Nucleus accumbens (tissue), 56 donors: Measurements from ENCODE around the gene LRBA.
"Not testable (repeated sequence)": the region's sequence is repeated elsewhere in the genome, so short reads cannot be mapped to it uniquely, and the experiment has no call there.

Experiments used
- DNase-seq, 56 donors: peaks; one replicate each; lab custom pipeline; 2025; lab: John Stamatoyannopoulos, UW

Gene LRBA

DNA sequence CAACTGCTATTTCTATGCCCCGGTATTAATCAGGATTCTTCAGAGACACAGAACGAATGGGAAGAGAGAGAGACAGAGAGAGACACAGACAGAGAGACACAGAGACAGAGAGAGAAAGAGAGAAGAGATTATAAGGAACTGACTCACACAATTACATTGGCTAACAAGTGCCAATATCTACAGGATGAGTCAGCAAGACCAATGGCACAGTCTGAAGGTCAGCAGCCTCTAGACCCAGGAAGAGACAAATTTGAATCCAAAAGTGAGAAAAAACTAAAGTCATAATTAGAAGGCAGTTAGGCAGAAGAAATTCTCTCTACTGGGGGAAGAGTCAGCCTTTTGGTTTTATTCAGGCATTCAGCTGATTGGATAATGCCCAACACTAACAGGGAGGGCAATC is 245.8 kb downstream of the LRBA start:
- no peak for DNase-seq

DNA sequence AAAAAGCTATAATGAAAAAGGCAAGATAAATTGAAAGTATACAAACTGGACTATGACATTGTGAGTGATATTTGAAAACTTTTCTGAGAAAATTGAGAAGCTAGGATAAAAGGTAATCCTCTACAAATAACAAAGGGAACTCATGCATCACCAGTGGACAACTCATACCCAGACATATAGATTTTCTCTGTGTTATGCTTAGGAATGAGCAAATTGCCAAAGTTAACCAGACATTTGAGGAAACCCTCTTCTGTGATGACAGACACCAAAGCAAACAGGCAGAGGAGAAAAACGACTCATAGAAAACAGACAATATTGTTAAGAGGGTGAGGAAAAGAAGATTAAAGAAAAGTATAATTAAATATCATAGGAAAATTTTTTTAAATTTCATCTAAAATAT is 246.6 kb downstream of the LRBA start:
- no peak for DNase-seq

DNA sequence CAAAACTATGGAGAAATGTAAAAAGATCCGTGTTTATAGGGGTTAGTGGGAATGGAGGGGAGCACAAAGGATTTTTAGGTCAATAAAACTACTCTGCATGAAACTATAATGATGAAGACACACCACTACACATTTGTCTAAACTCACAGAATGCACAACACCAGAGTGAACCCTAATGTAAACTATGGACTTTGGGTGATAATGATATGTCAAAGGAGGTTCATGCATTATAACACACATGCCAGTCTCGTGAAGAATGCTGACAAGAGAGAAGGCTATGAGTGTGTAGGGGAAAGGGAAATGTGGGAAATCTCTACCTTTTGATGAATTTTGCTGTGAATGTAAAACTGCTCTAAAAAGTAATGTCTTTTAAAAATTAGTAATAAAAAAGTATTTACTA is 249.9 kb downstream of the LRBA start:
- DNase-seq = no peak

GRCh38 chr4:150751648-150752047 is 263.4 kb downstream of the LRBA start:
- no peak for DNase-seq

GRCh38 chr4:150750824-150751223 is 264.3 kb downstream of the LRBA start:
- DNase-seq = no peak

DNA sequence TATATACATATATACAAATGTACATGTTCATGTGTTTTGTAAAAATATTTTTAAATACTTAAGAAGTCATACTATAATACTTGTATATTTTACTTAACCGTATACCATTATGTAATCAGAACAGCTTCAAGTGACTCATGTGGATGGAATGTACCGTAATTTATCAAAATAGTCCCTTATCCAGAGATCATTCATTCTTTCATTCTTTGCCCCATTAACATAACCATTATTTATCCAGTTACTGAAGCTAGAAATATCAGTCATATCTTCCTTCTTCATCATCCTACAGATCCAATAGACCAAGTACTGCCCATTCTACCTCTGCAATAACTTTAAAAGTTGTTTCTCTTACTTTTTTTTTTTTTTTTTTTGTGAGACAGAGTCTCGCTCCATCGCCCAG is 268.9 kb downstream of the LRBA start:
- no peak for DNase-seq

GRCh38 chr4:150744570-150744969 is 270.5 kb downstream of the LRBA start:
- no peak for DNase-seq

- no peak for DNase-seq
Observed at GRCh38 chr4:150743564-150744342, 271.3 kb downstream of the LRBA start.

DNA sequence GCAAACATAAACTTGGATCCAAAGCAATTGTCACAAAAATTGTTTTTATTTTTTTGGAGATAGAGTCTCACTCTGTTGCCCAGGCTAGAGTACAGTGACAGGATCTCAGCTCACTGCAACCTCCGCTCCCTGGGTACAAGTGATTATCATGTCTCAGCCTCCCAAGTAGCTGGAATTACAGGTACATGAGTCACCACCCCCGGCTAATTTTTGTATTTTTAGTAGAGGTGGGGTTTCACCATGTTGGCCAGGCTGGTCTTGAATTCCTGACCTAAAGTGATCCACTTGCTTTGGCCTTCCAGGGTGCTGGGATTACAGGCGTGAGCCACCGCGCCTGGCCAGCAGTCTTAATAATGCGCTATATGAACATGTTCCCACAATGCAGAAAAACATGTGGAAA is 272.2 kb downstream of the LRBA start:
- DNase-seq = not testable (repeated sequence)

GRCh38 chr4:150739591-150739990 is 275.5 kb downstream of the LRBA start:
- DNase-seq = no peak

GRCh38 chr4:150725957-150726523 is 289.0 kb downstream of the LRBA start:
- DNase-seq = no peak

DNA sequence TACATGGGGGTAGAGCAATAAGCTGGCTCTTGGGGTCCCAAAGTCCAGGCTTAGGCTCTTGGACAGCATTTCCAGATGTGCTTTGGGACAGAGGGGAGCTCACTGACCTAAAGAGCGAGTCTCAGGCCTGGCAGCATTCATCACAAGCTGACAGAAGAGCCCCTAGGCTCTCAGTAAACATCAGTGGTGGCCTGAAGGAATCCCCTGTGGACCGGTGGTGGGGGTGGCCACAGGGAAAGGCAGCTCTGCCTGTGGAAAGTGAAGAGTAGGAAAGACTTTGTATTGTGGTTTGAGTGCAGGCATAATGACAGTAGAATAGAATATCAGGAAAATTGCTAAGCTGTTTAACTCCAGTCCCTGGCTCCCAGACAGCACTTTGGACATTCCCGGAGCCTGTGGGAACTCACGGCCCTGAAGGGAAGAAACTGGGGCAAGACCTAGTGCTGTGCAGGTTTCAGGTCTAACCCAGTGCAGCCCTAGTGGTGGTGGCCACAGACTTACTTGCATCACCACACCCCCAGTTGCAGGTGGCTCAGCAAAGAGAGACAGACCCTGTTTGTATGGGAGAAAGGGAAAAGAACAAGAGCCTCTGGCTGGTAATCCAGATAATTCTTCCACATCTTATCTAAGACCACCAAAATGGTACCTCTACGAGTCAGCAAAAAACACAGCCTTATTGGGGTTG is 291.2 kb downstream of the LRBA start:
- DNase-seq = no peak

DNA sequence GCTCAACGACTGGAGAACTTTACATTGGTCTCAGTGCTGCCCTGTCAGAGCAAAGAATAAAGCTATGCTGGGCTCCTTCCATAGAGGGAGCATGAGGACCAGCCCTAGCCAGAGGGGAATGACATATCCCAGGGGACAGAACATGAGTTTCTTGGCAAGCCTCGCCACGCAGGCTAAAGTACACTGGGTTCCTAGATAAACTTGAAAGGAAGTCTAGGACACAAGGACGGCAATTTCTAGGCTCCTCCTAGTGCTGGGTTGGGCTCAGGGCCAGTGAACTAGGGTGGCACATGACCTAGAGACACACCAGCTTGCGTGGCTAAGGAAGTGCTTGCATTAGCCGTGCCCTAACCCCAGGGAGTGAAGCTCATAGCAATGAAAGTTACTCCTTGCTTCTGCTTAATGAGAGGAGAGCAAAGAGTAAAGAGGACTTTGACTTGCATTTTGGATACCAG is 292.1 kb downstream of the LRBA start:
- no peak for DNase-seq

- DNase-seq = no peak
Observed at GRCh38 chr4:150720973-150721518, 294.0 kb downstream of the LRBA start.

GRCh38 chr4:150717952-150718351 is 297.1 kb downstream of the LRBA start:
- no peak for DNase-seq

DNA sequence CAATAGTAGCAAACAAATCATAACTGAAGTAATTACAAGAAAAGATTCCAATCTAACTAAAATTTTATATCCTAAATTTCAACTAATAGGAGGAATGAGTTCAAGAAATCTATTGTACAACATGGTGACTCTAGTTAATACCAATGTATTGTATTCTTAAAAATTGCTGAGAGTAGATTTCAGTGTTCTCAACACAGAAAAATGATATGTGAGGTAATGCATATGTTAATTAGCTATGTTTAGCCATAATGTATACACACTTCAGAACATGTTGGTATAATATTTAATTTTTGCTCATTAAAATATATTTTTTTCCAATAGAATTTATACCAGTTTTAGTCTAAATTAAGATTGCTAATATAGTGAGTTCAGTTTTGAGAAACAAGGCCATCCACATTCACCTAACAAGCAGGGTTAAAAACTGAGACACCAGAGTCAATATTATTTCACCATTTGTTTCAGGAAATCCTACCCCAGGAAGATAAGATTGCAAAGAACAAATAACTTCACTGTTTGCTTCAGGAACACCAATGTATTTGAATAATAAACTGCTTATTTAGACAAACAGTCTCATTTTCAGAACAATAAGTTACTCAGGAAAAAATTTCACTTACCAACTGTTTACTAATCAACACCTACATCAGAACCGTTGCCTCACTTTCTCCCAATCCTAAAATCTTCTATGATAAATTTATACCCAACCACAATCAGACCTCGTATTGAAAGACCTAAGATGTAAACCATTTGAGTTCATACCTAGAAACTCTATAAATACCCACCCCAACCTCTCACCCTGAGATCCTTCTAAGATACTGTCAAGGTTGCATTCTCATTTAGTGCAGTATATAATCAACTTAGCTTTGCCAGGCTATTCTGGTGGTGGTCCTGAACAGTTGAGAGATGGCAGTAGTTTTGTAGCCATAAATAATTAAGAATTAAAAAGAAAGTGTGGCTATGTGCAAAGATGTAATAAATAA is 300.3 kb downstream of the LRBA start:
- DNase-seq = no peak

DNA sequence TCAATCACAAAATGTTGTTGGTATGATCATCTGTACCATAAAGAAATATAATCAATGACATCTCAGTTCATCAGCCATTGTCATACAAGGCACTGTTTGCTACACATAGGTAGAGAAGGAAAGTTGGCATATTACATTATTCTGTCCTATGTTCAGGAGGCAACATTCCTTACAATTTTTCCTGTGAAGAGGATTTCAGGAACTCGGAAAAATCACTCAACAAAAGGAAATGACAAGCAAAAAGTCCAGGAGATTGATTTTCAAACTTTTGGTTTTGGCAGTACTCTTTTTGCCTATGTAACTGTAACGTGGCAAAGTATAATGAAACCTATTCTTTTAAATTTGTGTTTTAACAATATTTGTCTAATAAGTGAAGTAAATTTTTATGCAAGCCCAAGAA is 301.8 kb downstream of the LRBA start:
- DNase-seq = no peak

DNA sequence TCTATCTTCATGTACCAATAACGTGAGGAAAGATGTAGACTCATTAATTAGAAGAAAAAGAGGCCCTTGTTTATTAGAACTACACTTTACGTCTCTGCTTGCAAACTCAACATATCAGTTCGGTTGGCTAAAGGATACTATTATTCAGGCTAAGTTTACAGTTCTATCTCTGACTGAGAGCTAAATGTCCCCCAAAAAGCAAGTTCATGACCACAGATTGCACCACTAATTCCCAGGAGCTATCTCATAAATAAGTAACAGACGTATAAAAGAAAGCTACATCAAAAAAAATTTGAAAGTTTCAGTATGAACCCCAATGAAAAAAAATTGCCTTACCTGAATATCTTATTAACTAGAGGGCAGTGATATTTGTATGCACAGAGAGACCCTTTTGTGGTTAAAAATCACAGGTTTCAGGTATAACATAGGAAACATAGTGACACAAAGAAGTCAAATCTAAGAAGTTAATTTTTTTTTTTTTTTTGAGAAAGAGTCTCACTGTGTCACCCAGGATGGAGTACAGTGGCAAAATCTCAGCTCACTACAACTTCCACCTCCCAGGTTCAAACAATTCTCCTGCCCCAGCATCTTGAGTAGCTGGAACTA is 304.2 kb downstream of the LRBA start:
- DNase-seq = no peak

- no peak for DNase-seq
Observed at GRCh38 chr4:150708004-150708403, 307.1 kb downstream of the LRBA start.

DNA sequence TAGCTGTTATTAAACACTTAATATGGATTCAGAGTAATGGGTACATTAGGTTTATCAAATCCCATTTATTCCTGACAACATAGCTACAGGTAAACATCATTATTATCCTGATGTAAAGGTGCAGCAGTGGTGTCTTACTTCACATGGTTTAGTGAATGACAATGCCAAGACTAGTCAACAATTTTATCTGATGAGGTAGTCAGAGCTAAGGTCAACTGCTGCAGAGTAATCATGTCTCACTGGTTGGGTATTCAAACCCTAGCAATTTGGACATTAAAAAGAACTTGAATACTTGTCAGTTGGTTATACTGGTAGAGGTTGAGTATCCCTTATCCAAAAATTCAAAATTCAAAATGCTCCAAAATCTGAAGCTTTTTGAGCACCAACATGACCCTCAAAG is 315.5 kb downstream of the LRBA start:
- no peak for DNase-seq
